ENCODE measurements around the gene ANKRD35. TPM values are rescaled to one million over a fixed set of nuclear protein-coding genes. Genes with fewer than 3 reads are reported as not detected.

Gene ANKRD35
- total RNA-seq, 1 donor from 2014 or later = 0.77 TPM

DNA sequence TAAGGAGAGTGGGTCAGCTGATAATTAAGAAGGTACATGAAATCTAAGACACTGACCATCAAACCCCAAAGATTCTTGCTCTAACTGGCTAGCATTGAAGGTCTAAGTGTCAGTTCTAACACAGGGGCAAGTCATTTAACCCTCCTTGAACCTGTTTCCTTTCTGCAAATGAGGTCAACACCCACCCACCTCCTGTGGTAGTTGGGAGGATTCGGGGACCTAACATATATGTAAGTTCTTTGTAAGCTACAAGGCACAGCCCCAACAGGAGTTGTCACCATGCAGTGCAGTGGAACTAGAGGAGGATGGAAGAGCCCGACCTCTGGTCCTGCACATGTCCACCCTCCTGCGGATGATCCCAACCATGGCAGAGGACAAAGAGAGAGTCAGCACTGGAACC is 37.8 kb downstream of the ANKRD35 start:
- H3K4me1 ChIP-seq = peaks cover 18% of the 10 kb centered on the region

DNA sequence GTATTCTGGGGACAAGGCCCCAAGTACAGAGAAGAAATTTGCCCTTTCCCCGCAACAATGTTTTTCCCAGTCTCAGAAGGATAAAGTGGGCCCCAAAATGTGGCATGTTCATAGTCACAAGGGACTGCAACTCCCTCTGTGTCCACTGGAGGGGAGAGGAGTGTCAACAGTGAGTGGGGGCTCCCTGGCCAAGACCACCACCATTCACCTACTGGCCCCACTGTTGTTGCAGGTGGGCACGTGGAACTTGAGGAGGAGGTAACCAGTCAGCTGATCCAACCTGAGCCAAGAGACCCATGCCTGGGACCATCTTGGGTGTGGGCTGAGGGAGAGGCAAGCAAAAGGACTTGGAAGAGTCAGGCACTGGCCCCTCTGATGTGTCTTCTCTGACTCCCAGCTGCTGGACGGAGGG is 39.5 kb downstream of the ANKRD35 start:
- Histone ChIP-seq H3K4me3 (peak overlapping the region; percentile 71), H3K4me1 (peaks cover 18% of the 10 kb centered on the region), H3K27ac (replicated peaks) (peak overlapping the region; percentile 82), H3K27me3 (ENCODE audit: low read depth) (no peaks in the 10 kb centered on the region), H3K9me3 (replicated peaks) (no peaks in the 10 kb centered on the region), H3K36me3 (peaks cover 49% of the 10 kb centered on the region)
- TF ChIP-seq, protein P1, sequence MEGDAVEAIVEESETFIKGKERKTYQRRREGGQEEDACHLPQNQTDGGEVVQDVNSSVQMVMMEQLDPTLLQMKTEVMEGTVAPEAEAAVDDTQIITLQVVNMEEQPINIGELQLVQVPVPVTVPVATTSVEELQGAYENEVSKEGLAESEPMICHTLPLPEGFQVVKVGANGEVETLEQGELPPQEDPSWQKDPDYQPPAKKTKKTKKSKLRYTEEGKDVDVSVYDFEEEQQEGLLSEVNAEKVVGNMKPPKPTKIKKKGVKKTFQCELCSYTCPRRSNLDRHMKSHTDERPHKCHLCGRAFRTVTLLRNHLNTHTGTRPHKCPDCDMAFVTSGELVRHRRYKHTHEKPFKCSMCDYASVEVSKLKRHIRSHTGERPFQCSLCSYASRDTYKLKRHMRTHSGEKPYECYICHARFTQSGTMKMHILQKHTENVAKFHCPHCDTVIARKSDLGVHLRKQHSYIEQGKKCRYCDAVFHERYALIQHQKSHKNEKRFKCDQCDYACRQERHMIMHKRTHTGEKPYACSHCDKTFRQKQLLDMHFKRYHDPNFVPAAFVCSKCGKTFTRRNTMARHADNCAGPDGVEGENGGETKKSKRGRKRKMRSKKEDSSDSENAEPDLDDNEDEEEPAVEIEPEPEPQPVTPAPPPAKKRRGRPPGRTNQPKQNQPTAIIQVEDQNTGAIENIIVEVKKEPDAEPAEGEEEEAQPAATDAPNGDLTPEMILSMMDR (IDR thresholded peaks at IDR 0.05; ENCODE audit: borderline replicate concordance) = peak; percentile 62
- DNase-seq = no peak
- intact Hi-C loops (cut with micrococcal nuclease) = no loop called here

More for the DNA sequence above, 37.8 kb downstream of the ANKRD35 start:
- DNase-seq = no peak
- Histone ChIP-seq H3K9me3 (replicated peaks) (no peaks in the 10 kb centered on the region), H3K27me3 (ENCODE audit: low read depth) (no peaks in the 10 kb centered on the region), H3K4me3 (no peak overlapping the region), H3K36me3 (peaks cover 49% of the 10 kb centered on the region), H3K27ac (replicated peaks) (no peak overlapping the region)
- intact Hi-C loops (cut with micrococcal nuclease) = no loop called here
- TF ChIP-seq, protein P1 (IDR thresholded peaks at IDR 0.05; ENCODE audit: borderline replicate concordance) = no peak

DNA sequence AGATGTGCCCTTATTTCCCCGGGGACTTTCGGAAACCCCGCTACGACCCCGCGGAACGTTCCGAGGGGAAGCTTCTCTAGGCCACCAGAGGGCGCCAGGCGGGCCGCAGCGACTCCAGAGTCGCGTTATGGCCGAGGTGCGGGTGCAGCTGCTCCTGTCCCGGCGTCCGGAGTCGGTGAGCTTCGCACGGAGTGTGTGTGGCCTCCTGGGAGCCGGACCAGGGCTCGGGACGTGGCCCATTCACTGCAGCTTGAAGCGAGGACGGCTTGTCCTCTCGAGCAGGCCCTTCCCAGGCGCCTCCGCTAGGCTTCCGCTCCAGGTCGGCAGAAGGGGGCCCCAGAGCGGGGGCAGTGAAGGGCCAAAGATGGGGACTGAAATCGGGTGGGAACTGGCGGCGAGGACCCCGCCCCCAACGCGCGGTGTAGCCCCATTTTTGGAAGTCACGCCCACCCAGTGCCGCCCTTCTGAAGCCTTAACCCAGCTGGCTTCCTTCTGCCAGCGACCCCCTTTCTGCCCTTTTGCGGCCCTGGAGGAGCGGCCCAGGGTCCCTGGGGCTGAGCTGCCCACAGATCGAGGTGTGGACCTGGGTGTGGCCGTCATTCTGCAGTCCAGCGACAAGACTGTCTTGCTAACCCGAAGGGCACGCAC is 40.0 kb downstream of the ANKRD35 start, which contains the start of gene NUDT17:
Gene NUDT17 (plus strand): TSS at position 117 of the 648 bp plus-strand sequence. CDS start 11 bp downstream, at position 128.
- DNase-seq = peak; percentile 83
- Histone ChIP-seq H3K9me3 (replicated peaks) (no peaks in the 10 kb centered on the region), H3K4me1 (peaks cover 18% of the 10 kb centered on the region), H3K27me3 (ENCODE audit: low read depth) (no peaks in the 10 kb centered on the region), H3K27ac (replicated peaks) (peak within 1 kb of the TSS; percentile 82), H3K4me3 (peak within 1 kb of the TSS; percentile 71), H3K36me3 (peaks cover 49% of the 10 kb centered on the region)
- TF ChIP-seq, protein P1 (IDR thresholded peaks at IDR 0.05; ENCODE audit: borderline replicate concordance) = peak; percentile 97
- intact Hi-C loops (cut with micrococcal nuclease) = no loop called here

- H3K27me3 ChIP-seq (ENCODE audit: low read depth) = no peaks in the 10 kb centered on the region
- peak overlapping the region; percentile 82 for H3K27ac ChIP-seq (replicated peaks)
- no peak for DNase-seq
- no peaks in the 10 kb centered on the region for H3K9me3 ChIP-seq (replicated peaks)
- intact Hi-C loops (cut with micrococcal nuclease) = no loop called here
- TF ChIP-seq, protein P1 (IDR thresholded peaks at IDR 0.05; ENCODE audit: borderline replicate concordance) = no peak
- peaks cover 49% of the 10 kb centered on the region for H3K36me3 ChIP-seq
- H3K4me3 ChIP-seq = peak overlapping the region; percentile 71
- H3K4me1 ChIP-seq = peaks cover 18% of the 10 kb centered on the region
Observed at GRCh38 chr1:145845144-145845513, 40.5 kb downstream of the ANKRD35 start.

DNA sequence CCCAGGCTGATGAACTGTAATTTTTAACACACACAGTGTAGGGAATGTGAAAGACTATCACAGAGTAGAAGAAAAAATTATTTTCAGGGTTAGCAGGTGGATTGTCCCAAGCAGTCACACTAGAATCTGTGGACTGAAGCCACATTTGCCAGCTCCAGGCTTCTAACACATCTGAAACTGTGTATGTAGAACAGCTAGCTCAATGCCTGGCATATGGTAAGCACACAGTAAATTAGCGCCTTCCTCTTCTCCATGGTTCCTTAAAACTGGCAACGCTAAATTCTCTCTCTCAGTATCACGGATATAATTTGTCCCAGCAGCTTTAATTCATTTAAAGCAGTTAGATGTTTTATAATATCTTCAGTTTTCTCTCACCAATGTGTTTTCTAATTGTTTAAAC is 42.6 kb downstream of the ANKRD35 start:
- intact Hi-C loops (cut with micrococcal nuclease) = no loop called here
- Histone ChIP-seq H3K27me3 (ENCODE audit: low read depth) (no peaks in the 10 kb centered on the region), H3K27ac (replicated peaks) (no peak overlapping the region), H3K9me3 (replicated peaks) (no peaks in the 10 kb centered on the region), H3K4me1 (peaks cover 18% of the 10 kb centered on the region), H3K4me3 (no peak overlapping the region), H3K36me3 (peaks cover 54% of the 10 kb centered on the region)
- TF ChIP-seq, protein P1 (IDR thresholded peaks at IDR 0.05; ENCODE audit: borderline replicate concordance) = no peak
- no peak for DNase-seq
